Transverse colon (tissue), 4 donors: ENCODE measurements around the gene PTPRJ. TPM values are rescaled to one million over a fixed set of nuclear protein-coding genes. Genes with fewer than 3 reads are reported as not detected.

Experiments used
- DNase-seq: peaks from one replicate; pipeline ENCODE4 v3.0.0-alpha.2; 2019
- H3K27ac ChIP-seq, 4 donors: fragments of 200-600 bp; sonication (generic); 2 replicates each; pipeline ENCODE4 v1.5.1; 2016 to 2018; ENCODE audit warnings: inconsistent platforms in 4 of 4
- H3K27me3 ChIP-seq: fragments of 200-600 bp; sonication (generic); 2 replicates; pipeline ENCODE4 v1.5.1; 2017; ENCODE audit warnings: inconsistent platforms
- H3K36me3 ChIP-seq, 4 donors: fragments of 200-600 bp; sonication (generic); 2 replicates each; pipeline ENCODE4 v1.5.1; 2017 to 2019; ENCODE audit warnings: inconsistent platforms in 4 of 4
- H3K4me1 ChIP-seq, 4 donors: fragments of 200-600 bp; sonication (generic); 2 replicates each; pipeline ENCODE4 v1.5.1; 2017 to 2020; ENCODE audit warnings: inconsistent platforms in 4 of 4
- H3K4me3 ChIP-seq, 4 donors: fragments of 200-600 bp; sonication (generic); 1 replicate in 1 of 4; 2 replicates in 3 of 4; pipeline versions ENCODE4 v1.5.1 to v1.6.1; 2017 to 2019; ENCODE audit warnings: inconsistent platforms in 4 of 4
- H3K9me3 ChIP-seq, 2 donors: fragments of 200-600 bp; sonication (generic); 2 replicates each; pipeline ENCODE4 v1.5.1; 2017 to 2019; ENCODE audit warnings: inconsistent platforms in 2 of 2
- EP300 ChIP-seq: sonication (generic); formaldehyde crosslinking; IDR thresholded peaks from one replicate; pipeline ENCODE4 v1.6.1; 2017; ENCODE audit warnings: antibody characterized with exemption, low read depth
- POLR2A ChIP-seq: fragments of 450-650 bp; IDR thresholded peaks from one replicate; pipeline ENCODE4 v1.6.1; 2016; ENCODE audit warnings: antibody characterized with exemption, mild to moderate bottlenecking, moderate library complexity
- POLR2AphosphoS5 ChIP-seq, 3 donors: sonication (generic); formaldehyde crosslinking; IDR thresholded peaks; one replicate each; pipeline ENCODE4 v1.6.1; 2016; ENCODE audit warnings: antibody characterized with exemption in 3 of 3
- WGBS, 2 donors: methylation state at CpG; one replicate each; pipeline ENCODE4 v1.1.5; 2018; ENCODE audit warnings: low coverage in 1 of 2; 5-methylcytosine and 5-hydroxymethylcytosine counted together
- in situ Hi-C, 4 donors: fragments of 200-750 bp; cut with MboI; loops; one replicate each; pipeline versions ENCODE4 v1.15.0 to v1.15.1; 2017; ENCODE audit warnings: low sequenced_read_pairs in 3 of 4, low pct_ligation_motif_present in 1 of 4, low pct_unique_long_range_greater_than_20kb in 1 of 4
- intact Hi-C: fragments of 100-400 bp; cut with DNase I; formaldehyde crosslinking; loops from one replicate; pipeline ENCODE4 v1.15.1; 2023; ENCODE audit warnings: low total_unique reads
- total RNA-seq, 4 donors: library from RNA; depleted of rRNA; stranded (reverse); fragments of >200 nt; gene quantifications; one replicate each; pipeline ENCODE4 v1.1.0, GENCODE V29; 2016
- TF ChIP-seq, protein P1 (sequence below), 5 experiments: fragments of 200-600 bp in 3 of 5; fragments of 450-650 bp in 2 of 5; sonication (generic) in 3 of 5; IDR thresholded peaks; 1 replicate in 2 of 5; 2 replicates in 3 of 5; pipeline ENCODE4 v1.5.1; 2016 to 2017; ENCODE audit warnings: antibody characterized with exemption in 5 of 5, inconsistent platforms in 3 of 5, mild to moderate bottlenecking in 2 of 5, moderate library complexity in 1 of 5

Gene PTPRJ
- total RNA-seq, 4 donors from 2014 or later, result 25.3 to 40.8 (median 31.7) TPM

DNA sequence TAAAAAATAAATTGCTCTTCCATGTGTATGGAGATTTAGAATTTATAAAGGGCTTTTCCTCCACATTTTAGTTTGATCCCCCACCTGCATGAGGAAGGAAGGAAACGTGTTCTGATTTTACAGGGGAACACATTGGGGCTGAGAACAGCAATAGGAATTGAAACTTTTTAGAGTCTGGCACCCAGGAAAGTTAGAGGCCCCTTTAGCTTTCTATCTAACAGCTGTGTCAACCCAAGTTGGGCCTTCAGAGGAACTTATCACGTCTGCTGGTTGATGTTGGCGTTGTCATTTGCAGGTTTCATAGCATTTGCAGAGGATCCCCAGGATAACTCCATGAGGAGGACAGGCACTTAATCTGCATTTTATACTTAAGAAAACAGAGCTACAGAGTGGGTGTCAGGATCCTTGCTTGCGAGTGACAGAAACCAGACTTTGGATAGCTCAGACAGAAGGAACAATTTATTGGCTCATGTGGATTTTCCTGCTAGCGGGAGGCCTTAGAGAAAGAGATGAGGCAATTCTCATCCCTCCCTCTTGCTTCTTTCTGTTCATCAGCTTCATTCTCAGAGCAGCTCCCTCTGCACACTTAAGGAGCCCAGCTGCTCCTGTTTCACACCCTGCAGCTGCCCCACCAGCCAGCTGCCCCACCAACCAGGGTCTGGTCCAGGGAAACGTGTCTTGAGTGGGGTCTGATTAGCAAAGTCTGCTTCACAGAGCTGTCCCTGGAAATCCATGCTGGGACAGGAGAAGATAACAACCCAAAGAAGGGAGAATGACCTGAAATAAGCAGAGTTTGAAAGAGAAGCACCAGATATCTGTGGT lies 143.8 kb downstream of the PTPRJ start:
- Histone ChIP-seq H3K27ac (no peak overlapping the region), H3K36me3 (peaks cover 0 to 12% (median 0%) of the 10 kb centered on the region in 4 donors), H3K4me3 (no peak overlapping the region), H3K27me3 (no peaks in the 10 kb centered on the region), H3K9me3 (no peaks in the 10 kb centered on the region), H3K4me1 (no peaks in the 10 kb centered on the region)
- 63 to 68% methylated on average over 1 to 6 of the region's 6 CpGs for WGBS, 2 donors
- in situ Hi-C loops (no loop called here), intact Hi-C loops (no loop called here)
- TF ChIP-seq, protein P1, sequence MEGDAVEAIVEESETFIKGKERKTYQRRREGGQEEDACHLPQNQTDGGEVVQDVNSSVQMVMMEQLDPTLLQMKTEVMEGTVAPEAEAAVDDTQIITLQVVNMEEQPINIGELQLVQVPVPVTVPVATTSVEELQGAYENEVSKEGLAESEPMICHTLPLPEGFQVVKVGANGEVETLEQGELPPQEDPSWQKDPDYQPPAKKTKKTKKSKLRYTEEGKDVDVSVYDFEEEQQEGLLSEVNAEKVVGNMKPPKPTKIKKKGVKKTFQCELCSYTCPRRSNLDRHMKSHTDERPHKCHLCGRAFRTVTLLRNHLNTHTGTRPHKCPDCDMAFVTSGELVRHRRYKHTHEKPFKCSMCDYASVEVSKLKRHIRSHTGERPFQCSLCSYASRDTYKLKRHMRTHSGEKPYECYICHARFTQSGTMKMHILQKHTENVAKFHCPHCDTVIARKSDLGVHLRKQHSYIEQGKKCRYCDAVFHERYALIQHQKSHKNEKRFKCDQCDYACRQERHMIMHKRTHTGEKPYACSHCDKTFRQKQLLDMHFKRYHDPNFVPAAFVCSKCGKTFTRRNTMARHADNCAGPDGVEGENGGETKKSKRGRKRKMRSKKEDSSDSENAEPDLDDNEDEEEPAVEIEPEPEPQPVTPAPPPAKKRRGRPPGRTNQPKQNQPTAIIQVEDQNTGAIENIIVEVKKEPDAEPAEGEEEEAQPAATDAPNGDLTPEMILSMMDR (IDR thresholded peaks at IDR 0.05), result no peak
- no peak for TF ChIP-seq POLR2A
- no peak for TF ChIP-seq EP300
- no peak for TF ChIP-seq POLR2AphosphoS5 (IDR thresholded peaks at IDR 0.05)
- no peak for DNase-seq

DNA sequence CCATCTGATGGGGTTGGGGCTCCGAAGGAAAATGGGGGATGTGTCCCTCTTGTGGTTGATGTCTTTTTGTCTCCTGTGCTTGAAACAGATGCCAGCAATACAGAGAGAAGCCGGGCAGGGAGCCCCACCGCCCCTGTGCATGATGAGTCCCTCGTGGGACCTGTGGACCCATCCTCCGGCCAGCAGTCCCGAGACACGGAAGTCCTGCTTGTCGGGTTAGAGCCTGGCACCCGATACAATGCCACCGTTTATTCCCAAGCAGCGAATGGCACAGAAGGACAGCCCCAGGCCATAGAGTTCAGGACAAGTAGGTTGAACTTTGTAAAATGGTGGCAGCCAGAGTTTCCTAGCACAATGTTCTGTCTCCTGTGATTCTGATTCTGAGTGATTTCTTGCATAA lies 144.5 kb downstream of the PTPRJ start:
- H3K4me3 ChIP-seq, result no peak overlapping the region
- WGBS, 2 donors, result 94% methylated on average over 11 of the region's 11 CpGs; no CpG with 5 or more reads in 1 of the 2 donors
- no peaks in the 10 kb centered on the region for H3K4me1 ChIP-seq
- no peaks in the 10 kb centered on the region for H3K27me3 ChIP-seq
- H3K27ac ChIP-seq, result no peak overlapping the region
- no peak for DNase-seq
- no peaks in the 10 kb centered on the region for H3K9me3 ChIP-seq
- no peak for TF ChIP-seq EP300
- TF ChIP-seq POLR2A, result no peak
- TF ChIP-seq, protein P1 (IDR thresholded peaks at IDR 0.05), result no peak
- no peak for TF ChIP-seq POLR2AphosphoS5 (IDR thresholded peaks at IDR 0.05)
- peaks cover 0 to 12% (median 0%) of the 10 kb centered on the region in 4 donors for H3K36me3 ChIP-seq
- in situ Hi-C loops, result no loop called here
- intact Hi-C loops, result no loop called here

DNA sequence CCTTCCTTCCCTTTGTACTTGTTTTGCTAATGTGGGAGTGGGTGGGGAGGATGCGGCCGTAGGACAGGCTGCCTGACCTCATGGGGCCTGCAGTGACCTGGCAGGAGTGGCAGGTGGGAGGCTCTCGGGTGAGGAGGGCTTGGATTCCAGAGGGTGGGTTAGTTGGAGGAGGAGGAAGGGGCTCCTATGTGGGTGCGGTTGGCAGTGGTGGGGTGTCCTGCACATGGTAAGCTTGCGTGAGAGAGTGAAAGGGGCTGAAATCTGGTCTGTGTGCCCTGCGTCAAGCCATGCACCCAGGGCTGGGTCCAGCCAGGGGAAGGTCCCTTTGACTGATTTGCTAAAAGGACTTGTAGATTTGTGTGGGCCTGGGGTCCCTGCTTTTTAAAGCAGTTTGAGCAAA lies 145.5 kb downstream of the PTPRJ start:
- peaks cover 0 to 12% (median 0%) of the 10 kb centered on the region in 4 donors for H3K36me3 ChIP-seq

DNA sequence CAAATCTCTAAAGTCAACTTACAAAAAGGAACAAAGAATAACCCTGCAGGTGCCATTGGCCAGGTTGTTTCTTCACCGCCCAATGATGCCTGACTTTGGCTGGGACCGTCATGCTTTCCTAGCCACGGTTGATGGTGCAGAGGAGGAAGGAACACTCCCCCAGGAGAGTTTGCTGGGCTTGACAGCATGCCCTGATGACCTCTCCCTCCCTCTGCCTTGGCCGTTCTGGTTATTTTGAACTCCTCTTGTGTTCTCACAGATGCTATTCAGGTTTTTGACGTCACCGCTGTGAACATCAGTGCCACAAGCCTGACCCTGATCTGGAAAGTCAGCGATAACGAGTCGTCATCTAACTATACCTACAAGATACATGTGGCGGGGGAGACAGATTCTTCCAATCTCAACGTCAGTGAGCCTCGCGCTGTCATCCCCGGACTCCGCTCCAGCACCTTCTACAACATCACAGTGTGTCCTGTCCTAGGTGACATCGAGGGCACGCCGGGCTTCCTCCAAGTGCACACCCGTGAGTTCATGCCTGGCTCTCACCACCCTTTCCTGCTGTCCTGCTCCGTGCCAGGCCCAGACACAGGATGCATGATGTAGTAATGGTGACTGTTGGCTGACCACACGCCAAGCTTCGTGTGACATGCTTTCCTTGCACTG lies 147.3 kb downstream of the PTPRJ start:
- H3K27me3 ChIP-seq, result no peaks in the 10 kb centered on the region
- no peaks in the 10 kb centered on the region for H3K9me3 ChIP-seq
- no peak overlapping the region for H3K4me3 ChIP-seq
- H3K27ac ChIP-seq, result no peak overlapping the region
- no peaks in the 10 kb centered on the region for H3K4me1 ChIP-seq
- TF ChIP-seq, protein P1 (IDR thresholded peaks at IDR 0.05), result no peak
- TF ChIP-seq POLR2AphosphoS5 (IDR thresholded peaks at IDR 0.05), result no peak
- no peak for TF ChIP-seq EP300
- TF ChIP-seq POLR2A, result no peak
- in situ Hi-C loops, result no loop called here
- H3K36me3 ChIP-seq, result peaks cover 0 to 12% (median 0%) of the 10 kb centered on the region in 4 donors
- intact Hi-C loops, result no loop called here
- WGBS, 2 donors, result 94 to 97% methylated on average over 5 to 22 of the region's 22 CpGs
- no peak for DNase-seq

More for the DNA sequence above, 145.5 kb downstream of the PTPRJ start:
- DNase-seq, result no peak
- no peak overlapping the region for H3K27ac ChIP-seq
- no peaks in the 10 kb centered on the region for H3K4me1 ChIP-seq
- TF ChIP-seq EP300 (no peak), POLR2AphosphoS5 (IDR thresholded peaks at IDR 0.05) (no peak), POLR2A (no peak)
- TF ChIP-seq, protein P1 (IDR thresholded peaks at IDR 0.05), result no peak
- in situ Hi-C loops (no loop called here), intact Hi-C loops (no loop called here)
- 95 to 96% methylated on average over 4 to 6 of the region's 6 CpGs for WGBS, 2 donors
- no peaks in the 10 kb centered on the region for H3K27me3 ChIP-seq
- H3K9me3 ChIP-seq, result no peaks in the 10 kb centered on the region
- no peak overlapping the region for H3K4me3 ChIP-seq
